ENCODE measurements around the gene FAM78A.

GRCh38 chr9:131284856-131285255 lies 8.5 kb upstream of the FAM78A start:
- TF ChIP-seq EGR1 (IDR thresholded peaks at IDR 0.05; ENCODE audit: borderline replicate concordance, low read depth, low read length), result no peak
- no peak for TF ChIP-seq BCL11A (IDR thresholded peaks at IDR 0.05; ENCODE audit: low read depth in 2 of 2, low read length in 2 of 2)
- no peak for TF ChIP-seq CTCF (IDR thresholded peaks at IDR 0.05; ENCODE audit: control extremely low read depth in 1 of 3, insufficient read depth in 1 of 3, low read depth in 1 of 3, low read length in 3 of 3)
- TF ChIP-seq TAF1 (IDR thresholded peaks at IDR 0.05; ENCODE audit: low read depth, low read length), result no peak
- TF ChIP-seq ATF3 (IDR thresholded peaks at IDR 0.05; ENCODE audit: insufficient read depth, low read depth, low read length), result no peak
- TF ChIP-seq EP300 (IDR thresholded peaks at IDR 0.05; ENCODE audit: borderline replicate concordance in 1 of 2, low read depth in 2 of 2, low read length in 2 of 2), result no peak
- TF ChIP-seq BACH1 (IDR thresholded peaks at IDR 0.05; ENCODE audit: low read length), result no peak
- TF ChIP-seq HDAC6 (IDR thresholded peaks at IDR 0.05; ENCODE audit: low read depth, low read length), result no peak
- TF ChIP-seq GTF2F1 (IDR thresholded peaks at IDR 0.05; ENCODE audit: borderline replicate concordance, low read depth, low read length), result no peak
- no peak for TF ChIP-seq CEBPB (IDR thresholded peaks at IDR 0.05; ENCODE audit: low read depth, low read length)
- TF ChIP-seq MAX (IDR thresholded peaks at IDR 0.05), result no peak
- no peak for TF ChIP-seq GABPA (IDR thresholded peaks at IDR 0.05; ENCODE audit: borderline replicate concordance, insufficient read depth, low read length)
- TF ChIP-seq SP2 (IDR thresholded peaks at IDR 0.05; ENCODE audit: low read length), result no peak
- no peak for TF ChIP-seq NRF1 (IDR thresholded peaks at IDR 0.05; ENCODE audit: low read depth, low read length)

Data from H1 (cell line).